ENCODE data around the gene SCARB2.

The SCARB2 gene

GRCh38 chr4:76215077-76215476, 1.5 kb upstream of the SCARB2 start:
- TF ChIP-seq CTCF (IDR thresholded peaks at IDR 0.05): no peak
- DNase-seq (ENCODE audit: low spot score): no peak
- Histone ChIP-seq H3K27ac (peak overlapping the region in 1 of 2 donors; percentile 99), H3K4me3 (no peak overlapping the region)

GRCh38 chr4:76214177-76214675, 602 bp upstream of the SCARB2 start:
- TF ChIP-seq CTCF (IDR thresholded peaks at IDR 0.05): no peak
- H3K27ac ChIP-seq: peak overlapping the region; percentile 99
- H3K4me3 ChIP-seq: peak overlapping the region; percentile 96
- no peak for DNase-seq (ENCODE audit: low spot score)

GRCh38 chr4:76212851-76213414, 691 bp downstream of the SCARB2 start:
- peak overlapping the region; percentile 96 for H3K4me3 ChIP-seq
- H3K27ac ChIP-seq: peak overlapping the region; percentile 99
- no peak for TF ChIP-seq CTCF (IDR thresholded peaks at IDR 0.05)
- DNase-seq (ENCODE audit: low spot score): no peak

GRCh38 chr4:76211769-76212708, 1.6 kb downstream of the SCARB2 start:
- Histone ChIP-seq H3K27ac (peak overlapping the region; percentile 99), H3K4me3 (peak overlapping the region; percentile 96)
- no peak for DNase-seq (ENCODE audit: low spot score)
- no peak for TF ChIP-seq CTCF (IDR thresholded peaks at IDR 0.05)

- peak overlapping the region; percentile 14 to 69 for H3K27ac ChIP-seq
- H3K4me3 ChIP-seq: peak overlapping the region; percentile 96
- no peak for DNase-seq (ENCODE audit: low spot score)
- TF ChIP-seq CTCF (IDR thresholded peaks at IDR 0.05): no peak
Measured at GRCh38 chr4:76210452-76210851, 3.2 kb downstream of the SCARB2 start.

GRCh38 chr4:76209881-76210280, 3.7 kb downstream of the SCARB2 start:
- Histone ChIP-seq H3K27ac (peak overlapping the region; percentile 69 to 82), H3K4me3 (peak overlapping the region; percentile 96)
- TF ChIP-seq CTCF (IDR thresholded peaks at IDR 0.05): no peak
- DNase-seq (ENCODE audit: low spot score): no peak

Data from coronary artery (tissue), 2 donors.